Smooth muscle cell of the brain vasculature (primary cell): ENCODE measurements around the gene PAGR1.

ENCODE experiments used
- DNase-seq: peaks from one replicate; pipeline ENCODE4 v3.0.0-alpha.2; 2012; ENCODE audit warnings: low read depth, low spot score

The PAGR1 gene

DNA sequence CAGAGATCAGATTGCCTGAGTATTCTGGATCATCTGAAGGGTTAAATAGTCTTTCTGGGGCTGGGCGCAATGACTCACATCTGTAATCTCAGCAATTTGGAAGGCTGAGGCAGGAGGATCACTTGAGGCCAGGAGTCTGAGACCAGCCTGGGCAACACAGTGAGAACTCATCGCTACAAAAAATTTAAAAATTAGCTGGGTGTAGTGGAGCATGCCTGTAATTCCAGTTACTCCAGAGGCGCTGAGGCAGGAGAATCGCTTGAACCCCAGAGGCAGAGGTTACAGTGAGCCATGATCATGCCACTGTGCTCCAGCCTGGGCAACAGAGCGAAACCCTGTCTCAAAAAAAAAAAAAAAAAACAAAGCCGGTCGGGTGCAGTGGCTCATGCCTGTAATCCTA is 20.0 kb downstream of the PAGR1 start:
- no peak for DNase-seq

DNA sequence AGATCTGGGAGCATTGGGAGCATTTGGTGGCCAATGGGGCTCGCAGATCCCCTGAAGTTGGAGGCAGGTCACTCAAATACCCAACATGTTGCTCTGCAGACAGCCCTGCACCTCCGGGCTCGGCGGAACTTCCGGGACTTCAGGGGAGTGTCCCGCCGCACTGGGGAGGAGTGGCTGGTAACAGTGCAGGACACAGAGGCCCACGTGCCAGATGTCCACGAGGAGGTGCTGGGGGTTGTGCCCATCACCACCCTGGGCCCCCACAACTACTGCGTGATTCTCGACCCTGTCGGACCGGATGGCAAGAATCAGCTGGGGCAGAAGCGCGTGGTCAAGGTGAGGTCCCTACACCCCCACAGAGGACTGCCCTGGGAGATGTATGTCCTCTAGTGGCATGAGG is 20.7 kb downstream of the PAGR1 start:
- DNase-seq = no peak

DNA sequence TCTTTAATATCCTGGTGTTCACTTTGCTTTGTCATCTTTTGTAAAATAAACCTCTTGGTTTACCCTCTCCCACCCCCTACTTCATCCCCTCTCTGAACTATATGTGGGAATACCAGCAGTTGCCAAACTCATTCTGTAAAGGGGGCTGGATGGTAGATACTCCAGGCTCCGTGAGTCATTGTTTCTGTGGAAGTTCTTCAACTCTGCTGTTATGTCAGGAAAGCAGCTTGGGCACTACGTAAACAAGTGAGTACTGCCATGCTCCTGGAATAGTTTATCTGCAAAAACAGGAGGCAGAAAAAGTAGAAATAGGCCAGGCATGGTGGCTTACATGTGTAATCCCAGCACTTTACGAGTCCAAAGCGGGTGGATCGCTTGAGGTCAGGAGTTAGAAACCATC is 21.9 kb downstream of the PAGR1 start:
- no peak for DNase-seq

DNA sequence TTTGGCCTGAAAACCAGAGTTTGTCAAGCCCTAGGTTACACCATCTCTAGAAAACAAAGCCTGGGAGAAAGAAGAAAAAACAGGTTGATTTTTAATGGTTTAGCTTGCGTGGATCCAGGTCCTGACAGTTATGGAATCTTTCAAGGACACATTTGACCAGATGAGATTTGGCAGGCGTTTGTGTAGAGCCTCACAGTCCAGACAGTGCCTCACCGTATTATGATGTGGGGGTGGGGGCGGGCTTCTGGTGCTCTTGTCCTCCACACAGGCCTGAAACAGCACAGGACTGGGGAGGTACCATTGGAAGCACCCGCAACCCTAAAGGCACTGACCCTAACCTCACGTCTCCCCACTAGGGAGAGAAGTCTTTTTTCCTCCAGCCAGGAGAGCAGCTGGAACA is 23.9 kb downstream of the PAGR1 start:
- DNase-seq = no peak

DNA sequence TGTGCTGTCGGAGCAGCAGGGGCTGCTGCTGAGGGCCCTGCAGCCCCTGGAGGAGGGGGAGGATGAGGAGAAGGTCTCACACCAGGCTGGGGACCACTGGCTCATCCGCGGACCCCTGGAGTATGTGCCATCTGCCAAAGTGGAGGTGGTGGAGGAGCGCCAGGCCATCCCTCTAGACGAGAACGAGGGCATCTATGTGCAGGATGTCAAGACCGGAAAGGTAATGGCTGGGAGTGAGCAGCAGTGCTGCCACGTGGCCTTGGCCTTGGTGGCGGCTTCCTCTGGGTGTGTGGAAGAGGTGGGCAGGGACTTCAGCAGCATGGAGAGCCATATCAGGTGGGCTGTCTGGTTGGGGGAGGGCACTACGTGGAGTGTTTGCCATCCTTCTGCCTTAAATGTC is 24.3 kb downstream of the PAGR1 start:
- DNase-seq = no peak

DNA sequence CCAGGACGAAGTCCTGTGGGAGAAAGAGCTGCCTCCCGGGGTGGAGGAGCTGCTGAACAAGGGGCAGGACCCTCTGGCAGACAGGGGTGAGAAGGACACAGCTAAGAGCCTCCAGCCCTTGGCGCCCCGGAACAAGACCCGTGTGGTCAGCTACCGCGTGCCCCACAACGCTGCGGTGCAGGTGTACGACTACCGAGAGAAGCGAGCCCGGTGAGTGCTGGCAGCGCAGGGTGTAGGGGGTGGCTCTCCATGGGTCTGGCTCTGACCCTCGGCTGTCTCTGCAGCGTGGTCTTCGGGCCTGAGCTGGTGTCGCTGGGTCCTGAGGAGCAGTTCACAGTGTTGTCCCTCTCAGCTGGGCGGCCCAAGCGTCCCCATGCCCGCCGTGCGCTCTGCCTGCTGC is 25.7 kb downstream of the PAGR1 start:
- DNase-seq = no peak

DNA sequence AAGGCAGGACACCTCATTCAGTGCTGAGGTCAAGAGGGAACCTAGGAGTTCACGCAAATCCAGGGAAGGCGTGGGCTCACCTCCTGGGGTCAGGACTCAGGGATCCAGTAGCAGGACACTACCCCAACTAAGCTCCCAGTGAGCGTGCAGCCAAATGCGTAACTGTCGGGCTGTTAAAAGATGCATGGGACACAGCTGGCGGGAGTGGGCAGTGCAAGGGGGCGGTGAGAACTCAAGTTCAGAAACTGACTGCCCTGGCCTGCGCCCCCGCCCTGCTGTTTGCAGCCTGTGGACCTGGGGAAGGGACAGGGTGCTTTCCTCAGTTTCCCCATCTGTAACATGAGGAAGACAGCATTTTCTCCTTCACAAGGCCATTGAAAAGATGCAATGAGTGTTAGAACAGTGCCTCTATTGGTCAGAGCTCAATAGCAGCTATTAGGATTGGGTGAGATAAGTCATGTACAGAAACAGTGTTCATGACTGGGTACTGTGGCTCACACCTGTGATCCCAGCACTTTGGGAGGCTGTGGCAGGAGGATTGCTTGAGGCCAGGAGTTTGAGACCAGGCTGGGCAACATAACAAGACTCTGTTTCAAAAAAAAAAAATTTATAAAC is 26.9 kb downstream of the PAGR1 start:
- DNase-seq = no peak

DNA sequence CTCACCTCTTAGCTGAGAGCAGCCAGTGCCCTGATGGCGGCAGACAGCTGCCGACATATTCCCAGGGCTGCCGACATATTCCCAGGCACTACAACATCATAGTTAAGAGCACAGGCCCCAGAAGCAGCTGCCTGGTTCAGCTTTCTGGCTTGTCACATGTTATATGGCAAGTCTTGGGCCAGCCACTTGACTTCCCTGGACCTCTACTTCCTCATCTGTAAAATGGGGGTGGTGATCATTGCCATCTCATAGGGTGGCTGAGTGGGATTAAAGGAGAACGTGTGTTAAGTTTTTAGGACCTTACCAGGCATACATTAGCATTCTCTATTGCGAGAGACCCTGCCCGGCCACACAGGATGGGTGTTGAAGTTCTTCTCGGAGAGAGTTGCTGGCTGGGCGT is 28.0 kb downstream of the PAGR1 start:
- no peak for DNase-seq

DNA sequence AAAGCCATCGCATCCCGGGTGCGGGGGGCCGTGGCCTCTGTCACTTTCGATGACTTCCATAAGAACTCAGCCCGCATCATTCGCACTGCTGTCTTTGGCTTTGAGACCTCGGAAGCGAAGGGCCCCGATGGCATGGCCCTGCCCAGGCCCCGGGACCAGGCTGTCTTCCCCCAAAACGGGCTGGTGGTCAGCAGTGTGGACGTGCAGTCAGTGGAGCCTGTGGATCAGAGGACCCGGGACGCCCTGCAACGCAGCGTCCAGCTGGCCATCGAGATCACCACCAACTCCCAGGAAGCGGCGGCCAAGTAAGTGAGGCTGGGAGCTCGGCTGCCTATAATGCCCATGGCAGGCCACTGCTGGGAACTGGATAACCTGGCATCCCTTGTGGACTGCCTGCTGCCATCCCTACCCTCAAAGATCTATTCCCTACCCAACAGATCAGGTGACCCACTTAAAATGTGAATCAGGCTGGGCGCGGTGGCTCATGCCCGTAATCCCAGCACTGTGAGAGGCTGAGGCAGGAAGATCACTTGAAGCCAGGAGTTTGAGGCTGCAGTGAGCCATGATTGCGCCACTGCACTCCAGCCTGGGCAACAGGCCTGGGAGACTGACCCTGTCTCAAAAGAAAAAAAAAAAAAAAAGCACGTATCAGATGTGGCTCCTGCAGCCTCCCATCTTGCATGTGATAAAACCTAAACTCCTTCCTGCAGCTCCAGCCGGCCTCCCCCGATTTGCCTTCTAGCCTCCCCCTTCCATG is 28.8 kb downstream of the PAGR1 start:
- DNase-seq = no peak

DNA sequence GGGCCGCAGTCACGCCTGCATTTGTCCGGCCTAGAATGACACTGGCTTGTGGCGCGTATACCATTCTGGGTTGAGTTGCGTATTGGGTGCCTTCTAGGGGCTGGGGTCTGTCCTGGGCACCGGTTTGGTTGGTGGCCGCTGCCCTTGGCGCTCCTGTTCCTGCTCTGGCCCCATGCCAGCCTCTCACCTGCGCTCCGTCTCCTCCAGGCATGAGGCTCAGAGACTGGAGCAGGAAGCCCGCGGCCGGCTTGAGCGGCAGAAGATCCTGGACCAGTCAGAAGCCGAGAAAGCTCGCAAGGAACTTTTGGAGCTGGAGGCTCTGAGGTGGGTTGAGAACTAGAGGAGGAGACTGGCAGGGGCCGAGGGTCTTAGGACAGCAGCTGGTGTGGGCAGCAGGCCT is 29.7 kb downstream of the PAGR1 start:
- DNase-seq = no peak

DNA sequence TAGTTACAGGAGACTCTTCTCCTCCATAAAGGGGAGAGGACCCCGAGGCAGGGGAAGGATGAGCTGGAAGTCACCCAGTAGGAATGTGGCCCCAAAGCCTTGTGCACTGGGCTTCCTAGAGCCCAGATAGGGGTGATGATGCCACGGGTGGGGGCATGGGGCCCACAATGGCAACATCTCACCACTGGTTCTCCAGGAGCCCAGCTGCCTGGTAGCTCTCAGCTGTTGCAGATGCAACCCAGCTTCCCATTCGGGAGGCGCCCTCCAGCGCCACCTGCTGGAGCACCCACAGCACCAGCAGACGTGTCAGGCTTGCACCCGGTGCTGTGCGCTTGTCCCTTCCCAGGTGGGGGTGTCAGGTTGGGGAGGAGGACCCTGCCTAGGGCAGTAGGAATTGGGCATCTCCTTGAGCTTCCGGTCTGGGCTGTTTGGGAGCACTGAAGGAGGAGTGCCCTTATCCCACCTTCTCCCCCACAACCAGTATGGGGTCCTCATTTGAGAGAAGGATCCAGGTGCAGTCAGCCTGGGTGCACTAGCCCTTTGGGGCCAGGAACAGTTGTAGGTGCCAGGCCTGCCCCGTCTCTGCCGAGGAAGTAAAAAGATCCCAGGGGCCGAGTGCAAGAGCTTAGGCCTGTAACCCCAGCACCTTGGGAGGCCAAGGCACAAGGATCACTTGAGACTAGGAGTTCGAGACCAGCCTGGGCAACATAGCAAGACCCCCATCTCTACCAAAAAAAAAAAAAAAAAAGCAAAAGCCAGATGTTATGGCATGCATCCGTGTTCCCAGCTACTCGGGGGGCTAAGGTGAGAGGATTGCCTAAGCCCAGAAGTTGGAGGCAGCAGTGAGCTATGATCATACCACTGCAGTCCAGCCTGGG is 32.7 kb downstream of the PAGR1 start:
- DNase-seq = no peak

DNA sequence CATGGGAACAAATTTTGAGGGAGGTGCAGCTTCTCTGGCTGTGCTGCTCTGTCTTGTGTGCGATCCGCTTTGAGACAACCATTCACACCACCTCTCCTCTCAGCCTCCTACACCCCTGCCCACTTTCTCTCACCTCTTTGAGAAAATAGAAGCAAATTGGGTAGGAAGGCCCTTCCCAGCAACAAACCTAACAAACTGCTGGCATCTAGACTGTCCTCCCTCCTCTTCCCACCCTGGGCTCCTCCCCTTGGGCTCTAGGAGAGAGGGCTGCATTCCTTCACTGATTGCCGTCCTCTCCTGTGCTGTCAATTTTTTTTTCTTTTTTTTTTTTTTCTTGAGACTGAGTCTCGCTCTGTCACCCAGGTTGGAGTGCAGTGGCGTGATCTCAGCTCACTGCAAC is 33.6 kb downstream of the PAGR1 start:
- no peak for DNase-seq

DNA sequence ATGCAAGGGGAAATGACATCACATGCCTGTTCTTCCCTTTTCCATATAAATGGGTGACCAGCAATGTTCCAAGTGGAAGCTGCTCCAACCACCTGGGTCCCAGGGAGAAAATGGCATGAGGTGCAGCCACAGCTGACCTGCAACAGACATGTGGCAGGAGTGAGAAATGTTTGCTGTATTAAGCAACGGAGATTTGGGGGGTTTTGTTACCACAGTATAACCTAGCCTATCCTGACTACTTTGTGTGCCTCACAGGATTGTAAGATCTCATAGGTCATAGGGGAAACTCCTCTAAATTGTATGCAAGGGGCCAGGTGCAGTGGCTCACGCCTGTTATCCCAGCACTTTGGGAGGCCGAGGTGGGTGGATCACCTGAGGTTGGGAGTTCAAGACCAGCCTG is 35.0 kb downstream of the PAGR1 start:
- DNase-seq = no peak

DNA sequence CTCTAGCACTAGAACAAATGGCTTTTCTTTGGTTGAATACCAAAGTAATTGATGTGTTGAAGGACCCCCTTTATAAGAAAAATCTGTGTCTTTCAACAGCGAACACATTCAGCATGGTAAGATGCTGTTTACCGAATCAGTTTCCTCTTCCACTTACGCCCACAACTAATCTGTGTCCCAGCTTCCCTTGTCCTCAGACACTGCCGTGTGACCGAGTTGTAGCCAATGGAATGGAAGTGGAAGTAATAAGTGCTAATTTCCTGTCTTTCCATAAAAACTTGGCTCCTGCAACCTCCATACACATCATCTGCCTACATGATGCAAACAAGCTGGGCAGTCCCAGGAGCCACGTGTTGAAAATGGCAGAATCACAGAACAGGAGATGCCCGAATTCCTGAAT is 36.7 kb downstream of the PAGR1 start:
- no peak for DNase-seq

DNA sequence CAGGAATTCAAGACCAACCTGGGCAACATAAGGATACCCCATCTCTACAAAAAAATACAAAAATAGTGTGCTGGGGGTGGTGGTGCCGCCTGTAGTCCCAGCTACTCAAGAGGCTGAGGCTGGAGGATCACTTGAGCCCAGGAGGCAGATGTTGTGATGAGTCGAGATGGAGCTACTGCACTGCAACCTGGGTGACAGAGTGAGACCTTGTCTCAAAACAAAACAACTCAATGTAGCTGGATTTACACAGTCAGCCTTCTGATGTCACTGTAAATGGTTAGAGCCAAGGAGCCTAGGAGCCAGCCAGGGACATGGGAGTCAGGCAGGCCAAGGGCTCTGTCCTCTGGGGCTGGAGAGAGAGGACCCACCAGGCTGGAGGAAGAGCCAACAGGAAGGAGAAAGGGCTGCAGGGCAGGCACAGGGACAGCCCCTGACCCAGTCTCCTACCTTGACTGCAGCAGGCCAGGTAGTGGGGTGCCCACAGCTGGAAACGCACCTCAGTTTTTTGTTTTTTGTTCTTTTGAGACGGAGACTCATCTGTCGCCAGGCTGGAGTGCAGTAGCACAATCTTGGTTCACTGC is 38.7 kb downstream of the PAGR1 start:
- DNase-seq = no peak

DNA sequence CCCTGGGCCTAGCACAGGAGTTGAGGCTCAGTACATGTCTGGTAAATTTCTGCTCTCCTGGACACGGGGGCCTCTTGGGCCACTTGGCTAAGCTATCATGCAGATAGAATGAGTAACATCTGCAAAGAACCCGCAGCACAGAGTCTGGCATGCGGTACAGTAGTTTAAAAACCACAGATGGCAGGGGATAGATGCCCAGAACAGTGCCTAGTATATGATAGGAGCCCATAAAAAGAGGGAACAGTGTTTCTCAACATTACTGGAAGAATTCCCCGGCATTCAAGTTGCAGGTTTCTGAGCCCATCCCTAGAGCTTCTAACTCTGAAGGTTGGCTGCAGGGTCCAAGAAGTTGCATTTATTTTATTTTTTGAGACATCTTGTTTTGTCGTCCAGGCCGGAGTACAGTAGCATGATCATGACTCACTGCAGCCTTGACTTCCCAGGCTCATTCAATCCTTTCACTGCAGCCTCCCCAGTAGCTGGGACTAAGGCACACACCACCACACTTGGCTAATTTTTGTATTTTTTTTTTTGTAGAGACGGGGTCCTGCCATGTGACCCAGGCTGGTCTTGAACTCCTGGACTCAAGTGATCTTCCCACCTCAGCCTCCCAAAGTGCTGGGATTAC is 41.3 kb downstream of the PAGR1 start:
- DNase-seq = no peak

DNA sequence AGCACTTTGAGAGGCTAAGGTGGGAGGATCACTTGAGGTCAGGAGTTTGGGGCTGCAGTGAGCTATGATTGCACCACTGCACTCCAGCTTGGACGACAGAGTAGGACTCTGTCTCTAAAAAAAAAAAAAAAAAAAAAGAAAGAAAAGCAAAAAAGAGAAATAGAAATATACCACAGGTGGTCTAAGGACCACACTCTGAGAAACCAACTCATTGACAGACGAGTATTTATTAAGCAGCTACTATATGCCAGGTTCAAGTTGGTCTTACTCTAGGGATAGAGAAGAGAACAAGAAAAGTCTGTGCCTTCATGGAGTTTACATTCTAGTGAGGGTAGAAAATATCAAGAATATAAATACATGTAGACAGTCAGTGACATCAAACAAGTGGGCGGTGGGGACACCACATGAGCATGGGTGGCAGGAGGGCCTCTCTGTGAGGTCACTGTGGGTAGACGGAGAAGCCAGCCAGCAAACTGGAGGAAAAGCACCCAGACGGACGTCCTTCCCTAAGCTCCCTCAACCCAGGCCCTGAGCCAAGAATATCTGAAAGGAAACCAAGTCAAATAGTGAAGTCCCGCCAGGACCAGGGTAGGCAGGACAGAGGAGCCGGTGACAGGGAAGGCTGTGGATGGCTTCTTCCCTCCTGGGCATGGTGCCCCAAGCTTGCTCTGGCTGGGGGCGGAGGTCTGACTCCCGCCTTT is 42.3 kb downstream of the PAGR1 start:
- DNase-seq = no peak

DNA sequence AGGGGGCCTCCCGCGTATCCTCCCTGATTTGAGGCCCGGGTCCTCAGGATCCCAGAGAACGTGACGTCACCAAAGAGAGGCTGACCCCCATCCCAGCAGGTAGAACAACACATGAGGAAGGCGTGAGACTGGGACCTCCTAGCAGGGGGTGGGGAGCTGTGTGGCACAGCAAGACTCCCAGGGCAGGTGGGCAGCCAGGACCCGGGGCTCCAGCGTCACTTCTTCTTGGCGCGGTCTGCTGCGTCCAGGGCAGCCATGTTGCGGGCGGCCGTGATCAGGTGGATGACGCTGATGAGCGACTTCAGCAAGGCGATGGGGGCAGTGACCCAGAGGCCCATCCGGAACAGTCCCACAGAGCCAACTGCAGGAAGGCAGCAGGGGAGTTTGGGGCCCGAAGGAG is 43.0 kb downstream of the PAGR1 start:
- no peak for DNase-seq

DNA sequence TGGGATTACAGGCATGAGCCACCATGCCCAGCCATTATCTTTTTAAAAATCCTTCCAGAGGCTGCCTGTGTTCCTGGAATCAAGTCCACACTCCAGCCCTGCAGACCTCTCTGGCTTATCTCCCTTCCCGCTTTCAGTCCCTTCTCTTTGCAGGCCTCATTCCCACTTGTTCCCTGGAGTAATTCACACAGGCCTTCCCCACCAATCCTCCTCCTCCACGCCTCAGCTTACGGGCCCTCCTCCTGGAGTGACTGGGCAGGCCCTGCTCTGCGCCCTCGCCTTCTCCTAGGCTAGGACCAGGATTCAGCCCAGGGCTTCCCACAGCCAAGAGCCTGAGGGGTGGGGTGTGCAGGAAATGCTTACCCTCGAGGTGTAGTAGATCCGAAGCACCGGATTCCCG is 44.3 kb downstream of the PAGR1 start:
- no peak for DNase-seq

DNA sequence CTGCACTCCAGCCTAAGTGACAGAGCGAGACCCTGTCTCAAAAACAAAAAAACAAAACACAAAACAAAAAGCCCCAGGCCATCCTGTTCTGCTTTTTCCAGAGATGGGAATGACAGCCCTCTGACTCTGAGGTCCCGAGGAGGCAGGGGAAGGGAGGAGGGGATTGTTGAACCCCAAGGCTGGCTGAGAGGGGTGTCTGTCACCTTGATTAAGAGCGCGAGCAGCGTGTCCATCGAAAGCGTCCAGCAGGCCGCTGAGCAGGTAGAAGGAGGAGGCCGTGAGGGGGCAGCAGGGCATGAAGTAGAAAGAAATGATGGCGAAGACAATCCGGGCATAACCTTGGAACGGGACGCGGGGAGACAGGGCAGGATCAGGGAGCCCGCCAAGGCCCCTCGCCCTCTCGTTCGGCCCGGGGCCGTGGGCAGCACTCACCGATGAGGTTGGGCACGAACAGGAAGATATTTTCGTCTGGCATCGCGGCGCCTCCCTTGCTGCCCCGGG is 46.5 kb downstream of the PAGR1 start:
- DNase-seq = no peak
